ENCODE measurements around the gene DUS4L. TPM values are rescaled to one million over a fixed set of nuclear protein-coding genes. Genes with fewer than 3 reads are reported as not detected.

Gene DUS4L
- total RNA-seq, 1 donor from 2014 or later = 19.6 TPM

DNA sequence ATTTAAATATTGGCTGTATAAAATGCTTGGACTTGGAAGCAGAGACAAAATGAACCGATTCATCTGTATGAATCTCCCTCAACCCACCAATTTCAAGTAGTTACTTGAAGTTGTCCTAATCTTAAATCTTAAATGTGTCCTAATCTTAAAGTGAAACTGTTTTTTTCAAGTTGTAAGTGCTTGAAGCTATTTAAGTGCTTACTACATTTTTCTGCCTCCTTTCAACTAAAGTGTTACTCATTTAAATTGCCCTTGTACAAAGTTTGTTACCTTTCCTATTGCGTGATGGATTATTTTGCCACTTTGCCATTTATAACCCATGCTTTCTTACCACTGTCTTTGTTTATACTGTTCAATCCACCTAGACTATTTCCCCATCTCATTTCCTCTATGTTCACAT is 19.1 kb downstream of the DUS4L start:
- no peak for DNase-seq (ENCODE audit: low read depth)
- Histone ChIP-seq H3K4me3 (ENCODE audit: low read depth, low read length) (no peak overlapping the region), H3K36me3 (ENCODE audit: control insufficient read depth, insufficient read depth, low read length) (no peaks in the 10 kb centered on the region), H3K27me3 (ENCODE audit: control insufficient read depth, insufficient read depth, low read length) (no peaks in the 10 kb centered on the region)
- TF ChIP-seq, protein P1, sequence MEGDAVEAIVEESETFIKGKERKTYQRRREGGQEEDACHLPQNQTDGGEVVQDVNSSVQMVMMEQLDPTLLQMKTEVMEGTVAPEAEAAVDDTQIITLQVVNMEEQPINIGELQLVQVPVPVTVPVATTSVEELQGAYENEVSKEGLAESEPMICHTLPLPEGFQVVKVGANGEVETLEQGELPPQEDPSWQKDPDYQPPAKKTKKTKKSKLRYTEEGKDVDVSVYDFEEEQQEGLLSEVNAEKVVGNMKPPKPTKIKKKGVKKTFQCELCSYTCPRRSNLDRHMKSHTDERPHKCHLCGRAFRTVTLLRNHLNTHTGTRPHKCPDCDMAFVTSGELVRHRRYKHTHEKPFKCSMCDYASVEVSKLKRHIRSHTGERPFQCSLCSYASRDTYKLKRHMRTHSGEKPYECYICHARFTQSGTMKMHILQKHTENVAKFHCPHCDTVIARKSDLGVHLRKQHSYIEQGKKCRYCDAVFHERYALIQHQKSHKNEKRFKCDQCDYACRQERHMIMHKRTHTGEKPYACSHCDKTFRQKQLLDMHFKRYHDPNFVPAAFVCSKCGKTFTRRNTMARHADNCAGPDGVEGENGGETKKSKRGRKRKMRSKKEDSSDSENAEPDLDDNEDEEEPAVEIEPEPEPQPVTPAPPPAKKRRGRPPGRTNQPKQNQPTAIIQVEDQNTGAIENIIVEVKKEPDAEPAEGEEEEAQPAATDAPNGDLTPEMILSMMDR (IDR thresholded peaks at IDR 0.05; ENCODE audit: insufficient read depth, low read length, poor library complexity, severe bottlenecking) = no peak

DNA sequence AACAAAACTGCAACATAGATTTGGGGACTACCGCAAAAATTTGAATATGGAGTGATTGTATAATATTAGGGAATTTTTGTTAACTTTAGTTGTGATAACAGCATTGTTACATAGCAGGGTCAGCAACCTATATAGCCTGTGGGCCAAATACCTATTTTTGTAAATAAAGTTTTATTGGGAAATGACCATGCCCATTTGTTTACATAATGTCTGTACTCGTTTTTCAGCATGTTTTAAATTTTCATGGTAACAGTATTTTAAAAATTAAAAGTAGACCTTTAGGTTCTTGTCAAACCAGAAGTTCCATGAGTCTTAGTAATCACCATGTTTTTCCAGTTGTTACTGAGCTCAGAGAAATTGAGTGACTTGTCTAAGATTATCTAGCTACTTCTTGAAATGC is 20.9 kb downstream of the DUS4L start:
- Histone ChIP-seq H3K4me3 (ENCODE audit: low read depth, low read length) (no peak overlapping the region), H3K36me3 (ENCODE audit: control insufficient read depth, insufficient read depth, low read length) (no peaks in the 10 kb centered on the region), H3K27me3 (ENCODE audit: control insufficient read depth, insufficient read depth, low read length) (no peaks in the 10 kb centered on the region)
- DNase-seq (ENCODE audit: low read depth) = no peak
- TF ChIP-seq, protein P1 (IDR thresholded peaks at IDR 0.05; ENCODE audit: insufficient read depth, low read length, poor library complexity, severe bottlenecking) = no peak

DNA sequence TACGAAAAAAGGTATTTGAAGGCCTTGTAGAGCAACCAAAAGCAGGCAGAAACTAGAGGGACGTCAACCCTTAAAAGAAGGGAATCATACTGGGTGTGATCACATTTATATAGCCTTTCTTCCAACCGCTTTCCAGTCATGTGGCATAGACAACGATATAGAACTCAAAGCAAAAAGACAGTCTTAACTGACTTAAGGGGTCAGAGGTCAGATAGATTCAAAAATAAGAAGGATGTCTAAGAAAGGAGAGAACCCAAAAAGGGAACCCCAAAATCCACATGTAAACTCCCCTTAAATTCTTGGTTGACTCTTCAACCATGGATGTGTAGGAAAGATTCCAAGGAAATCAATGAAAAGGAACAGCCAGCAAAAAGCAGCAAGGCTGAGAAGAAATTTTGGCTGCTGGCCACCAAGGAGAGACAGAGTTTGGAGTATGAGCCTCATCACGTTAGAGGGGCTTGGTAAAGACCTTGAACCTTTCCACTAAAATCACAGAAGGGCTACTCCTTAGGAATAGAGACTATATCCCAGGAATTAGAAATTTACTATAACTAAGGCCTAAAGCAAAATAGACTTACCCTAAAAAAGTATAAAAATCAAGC is 24.9 kb downstream of the DUS4L start:
- no peak for DNase-seq (ENCODE audit: low read depth)
- TF ChIP-seq, protein P1 (IDR thresholded peaks at IDR 0.05; ENCODE audit: insufficient read depth, low read length, poor library complexity, severe bottlenecking) = no peak
- H3K27me3 ChIP-seq (ENCODE audit: control insufficient read depth, insufficient read depth, low read length) = no peaks in the 10 kb centered on the region
- no peaks in the 10 kb centered on the region for H3K36me3 ChIP-seq (ENCODE audit: control insufficient read depth, insufficient read depth, low read length)
- H3K4me3 ChIP-seq (ENCODE audit: low read depth, low read length) = no peak overlapping the region

DNA sequence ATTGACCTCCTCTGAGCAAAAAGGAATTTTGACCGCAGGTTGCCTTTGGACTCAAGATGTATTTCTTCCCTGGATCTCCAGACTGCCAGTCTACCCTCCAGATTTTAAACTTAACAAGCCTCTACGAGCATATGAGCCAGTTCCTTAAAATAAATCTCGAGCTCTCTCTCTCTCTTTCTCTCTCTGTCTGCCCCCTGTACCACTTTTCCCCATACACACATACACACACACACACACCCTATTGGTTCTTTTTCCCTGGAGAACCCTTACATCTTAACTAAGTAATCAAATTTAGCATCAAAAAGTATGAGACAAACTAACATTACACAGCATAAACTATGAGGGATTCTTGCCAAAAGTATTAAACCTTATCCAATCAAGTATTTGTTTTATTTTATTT is 27.6 kb downstream of the DUS4L start:
- Histone ChIP-seq H3K4me3 (ENCODE audit: low read depth, low read length) (no peak overlapping the region), H3K36me3 (ENCODE audit: control insufficient read depth, insufficient read depth, low read length) (no peaks in the 10 kb centered on the region), H3K27me3 (ENCODE audit: control insufficient read depth, insufficient read depth, low read length) (no peaks in the 10 kb centered on the region)
- DNase-seq (ENCODE audit: low read depth) = no peak
- TF ChIP-seq, protein P1 (IDR thresholded peaks at IDR 0.05; ENCODE audit: insufficient read depth, low read length, poor library complexity, severe bottlenecking) = no peak

DNA sequence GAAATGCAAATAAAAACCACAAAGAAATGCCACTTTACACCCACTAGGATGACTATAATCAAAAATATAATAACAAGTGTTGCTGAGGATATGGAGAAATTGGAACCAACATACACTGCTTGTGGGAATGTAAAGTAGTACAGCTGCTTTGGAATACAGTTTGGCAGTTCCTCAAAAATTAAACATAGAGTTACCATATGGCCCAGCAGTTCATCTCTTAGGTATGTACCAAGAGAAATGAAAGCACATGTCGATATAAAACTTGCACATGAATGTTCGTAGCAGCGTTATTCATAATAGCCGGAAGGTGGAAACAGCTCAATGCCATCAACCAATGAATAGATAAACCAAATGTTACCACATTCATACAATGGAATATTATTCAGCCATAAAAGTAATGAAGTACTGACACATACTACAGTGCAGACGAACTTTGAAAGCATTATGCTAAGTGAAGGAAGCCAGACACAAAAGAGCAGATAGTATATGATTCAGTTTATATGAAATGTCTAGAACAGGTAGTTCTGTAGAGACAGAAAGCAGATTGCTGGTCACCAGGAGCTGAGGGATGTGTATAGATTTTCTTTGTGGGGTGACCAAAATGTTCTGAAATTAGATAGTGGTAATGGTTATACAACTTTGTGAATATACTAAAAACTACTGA is 28.7 kb downstream of the DUS4L start:
- no peaks in the 10 kb centered on the region for H3K27me3 ChIP-seq (ENCODE audit: control insufficient read depth, insufficient read depth, low read length)
- H3K4me3 ChIP-seq (ENCODE audit: low read depth, low read length) = no peak overlapping the region
- no peaks in the 10 kb centered on the region for H3K36me3 ChIP-seq (ENCODE audit: control insufficient read depth, insufficient read depth, low read length)
- DNase-seq (ENCODE audit: low read depth) = no peak
- TF ChIP-seq, protein P1 (IDR thresholded peaks at IDR 0.05; ENCODE audit: insufficient read depth, low read length, poor library complexity, severe bottlenecking) = no peak

GRCh38 chr7:107593025-107593410 is 29.2 kb downstream of the DUS4L start:
- H3K4me3 ChIP-seq (ENCODE audit: low read depth, low read length) = no peak overlapping the region
- H3K36me3 ChIP-seq (ENCODE audit: control insufficient read depth, insufficient read depth, low read length) = no peaks in the 10 kb centered on the region
- TF ChIP-seq, protein P1 (IDR thresholded peaks at IDR 0.05; ENCODE audit: insufficient read depth, low read length, poor library complexity, severe bottlenecking) = no peak
- no peak for DNase-seq (ENCODE audit: low read depth)
- H3K27me3 ChIP-seq (ENCODE audit: control insufficient read depth, insufficient read depth, low read length) = no peaks in the 10 kb centered on the region

All from kidney epithelial cell (primary cell).